Activated naive CD4-positive, alpha-beta T cell treated with Interleukin-2 at 50 U/mL for 16 hours (primary cell): ENCODE results near the gene BECN2.
"Not testable (repeated sequence)": the region's sequence is repeated elsewhere in the genome, so short reads cannot be mapped to it uniquely, and the experiment has no call there.

Experiments used
- DNase-seq: peaks from one replicate; pipeline ENCODE4 v3.0.0-alpha.2; 2020

The BECN2 gene

GRCh38 chr1:241979926-241980325 lies 22.4 kb downstream of the BECN2 start:
- no peak for DNase-seq

- no peak for DNase-seq
These were observed 28.2 kb downstream of the BECN2 start for GRCh38 chr1:241985787-241986186.

GRCh38 chr1:241988389-241988930 lies 30.9 kb downstream of the BECN2 start:
- not testable (repeated sequence) for DNase-seq

GRCh38 chr1:241990040-241990439 lies 32.5 kb downstream of the BECN2 start:
- DNase-seq = no peak

GRCh38 chr1:241992734-241993133 lies 35.2 kb downstream of the BECN2 start:
- DNase-seq = no peak

- DNase-seq = no peak
These were observed 36.6 kb downstream of the BECN2 start for GRCh38 chr1:241994171-241994570.

- no peak for DNase-seq
These were observed 39.9 kb downstream of the BECN2 start for GRCh38 chr1:241997401-241997998.

GRCh38 chr1:241998412-241998921 lies 40.9 kb downstream of the BECN2 start:
- peak; percentile 41 for DNase-seq

- no peak for DNase-seq
These were observed 41.5 kb downstream of the BECN2 start, which contains the start of gene MAP1LC3C for GRCh38 chr1:241999026-241999425. Gene MAP1LC3C, minus strand, starts transcription at chr1:241999098. Its CDS starts 90 bp downstream, at chr1:241999008.

- DNase-seq = no peak
These were observed 42.9 kb downstream of the BECN2 start for GRCh38 chr1:242000434-242000833.

- DNase-seq = no peak
These were observed 44.5 kb downstream of the BECN2 start for GRCh38 chr1:242002072-242002471.

GRCh38 chr1:242002510-242002909 lies 44.9 kb downstream of the BECN2 start:
- DNase-seq = no peak

GRCh38 chr1:242004751-242005495 lies 47.4 kb downstream of the BECN2 start:
- DNase-seq = no peak

GRCh38 chr1:242005866-242006535 lies 48.4 kb downstream of the BECN2 start:
- no peak for DNase-seq

GRCh38 chr1:242006976-242007375 lies 49.4 kb downstream of the BECN2 start:
- no peak for DNase-seq
